IPS-20b (cell line): ENCODE data around the gene CTH.

ENCODE experiments used
- H3K27ac ChIP-seq: one replicate; pipeline ENCODE4 v1.5.1; 2013; ENCODE audit warnings: low read length
- H3K27me3 ChIP-seq: 2 replicates; pipeline ENCODE4 v1.6.1; 2013; ENCODE audit warnings: mild to moderate bottlenecking, low read length, inconsistent platforms; ENCODE audit not compliant: insufficient read depth
- H3K36me3 ChIP-seq: 2 replicates; pipeline ENCODE4 v1.6.1; 2013; ENCODE audit warnings: low read depth, mild to moderate bottlenecking, inconsistent platforms, low read length, moderate library complexity; ENCODE audit not compliant: insufficient read depth
- H3K4me1 ChIP-seq: 2 replicates; pipeline ENCODE4 v1.6.1; 2013; ENCODE audit warnings: mild to moderate bottlenecking, control low read depth, inconsistent platforms, low read length, moderate library complexity; ENCODE audit not compliant: insufficient read depth
- H3K4me3 ChIP-seq: 2 replicates; pipeline ENCODE4 v1.5.1; 2013; ENCODE audit warnings: mild to moderate bottlenecking, low read length, inconsistent platforms
- H3K9ac ChIP-seq: 2 replicates; pipeline ENCODE4 v1.6.1; 2013; ENCODE audit warnings: low read depth, mild to moderate bottlenecking, inconsistent platforms, low read length, moderate library complexity
- H3K9me3 ChIP-seq: 2 replicates; pipeline ENCODE4 v1.6.1; 2013; ENCODE audit warnings: mild to moderate bottlenecking, low read depth, low read length, inconsistent platforms; ENCODE audit not compliant: insufficient read depth

Gene CTH

GRCh38 chr1:70384542-70384941, 26.5 kb upstream of the CTH start:
- no peak overlapping the region for H3K4me3 ChIP-seq
- H3K9me3 ChIP-seq: no peaks in the 10 kb centered on the region
- H3K27me3 ChIP-seq: no peaks in the 10 kb centered on the region
- H3K27ac ChIP-seq: no peak overlapping the region
- no peaks in the 10 kb centered on the region for H3K4me1 ChIP-seq
- no peaks in the 10 kb centered on the region for H3K36me3 ChIP-seq
- H3K9ac ChIP-seq: no peak overlapping the region

GRCh38 chr1:70385477-70385876, 25.6 kb upstream of the CTH start:
- Histone ChIP-seq H3K36me3 (no peaks in the 10 kb centered on the region), H3K4me1 (no peaks in the 10 kb centered on the region), H3K4me3 (no peak overlapping the region), H3K27me3 (no peaks in the 10 kb centered on the region), H3K27ac (no peak overlapping the region), H3K9me3 (no peaks in the 10 kb centered on the region), H3K9ac (no peak overlapping the region)

- Histone ChIP-seq H3K27ac (no peak overlapping the region), H3K36me3 (no peaks in the 10 kb centered on the region), H3K4me1 (no peaks in the 10 kb centered on the region), H3K4me3 (no peak overlapping the region), H3K27me3 (no peaks in the 10 kb centered on the region), H3K9ac (no peak overlapping the region), H3K9me3 (no peaks in the 10 kb centered on the region)
These were observed 24.9 kb upstream of the CTH start for GRCh38 chr1:70386121-70386520.

GRCh38 chr1:70387507-70387906, 23.6 kb upstream of the CTH start:
- no peak overlapping the region for H3K9ac ChIP-seq
- H3K4me3 ChIP-seq: no peak overlapping the region
- no peaks in the 10 kb centered on the region for H3K9me3 ChIP-seq
- no peaks in the 10 kb centered on the region for H3K4me1 ChIP-seq
- no peaks in the 10 kb centered on the region for H3K27me3 ChIP-seq
- H3K27ac ChIP-seq: no peak overlapping the region
- no peaks in the 10 kb centered on the region for H3K36me3 ChIP-seq

- Histone ChIP-seq H3K27me3 (no peaks in the 10 kb centered on the region), H3K36me3 (no peaks in the 10 kb centered on the region), H3K9ac (no peak overlapping the region), H3K4me1 (no peaks in the 10 kb centered on the region), H3K9me3 (no peaks in the 10 kb centered on the region), H3K27ac (no peak overlapping the region), H3K4me3 (no peak overlapping the region)
These were observed 18.4 kb upstream of the CTH start for GRCh38 chr1:70392626-70393025.

- Histone ChIP-seq H3K36me3 (no peaks in the 10 kb centered on the region), H3K27ac (no peak overlapping the region), H3K9me3 (no peaks in the 10 kb centered on the region), H3K9ac (no peak overlapping the region), H3K4me1 (no peaks in the 10 kb centered on the region), H3K4me3 (no peak overlapping the region), H3K27me3 (no peaks in the 10 kb centered on the region)
These were observed 14.5 kb upstream of the CTH start for GRCh38 chr1:70396607-70397006.

- H3K27ac ChIP-seq: no peak overlapping the region
- H3K4me3 ChIP-seq: no peak overlapping the region
- H3K36me3 ChIP-seq: no peaks in the 10 kb centered on the region
- no peaks in the 10 kb centered on the region for H3K27me3 ChIP-seq
- H3K4me1 ChIP-seq: no peaks in the 10 kb centered on the region
- no peaks in the 10 kb centered on the region for H3K9me3 ChIP-seq
- H3K9ac ChIP-seq: no peak overlapping the region
These were observed 14.1 kb upstream of the CTH start for GRCh38 chr1:70397013-70397412.

- Histone ChIP-seq H3K9ac (no peak overlapping the region), H3K27me3 (no peaks in the 10 kb centered on the region), H3K9me3 (no peaks in the 10 kb centered on the region), H3K4me3 (no peak overlapping the region), H3K36me3 (no peaks in the 10 kb centered on the region), H3K27ac (no peak overlapping the region), H3K4me1 (no peaks in the 10 kb centered on the region; the same call in 1 of the 2 replicates)
These were observed 10.7 kb upstream of the CTH start for GRCh38 chr1:70400335-70400734.

- H3K27me3 ChIP-seq: no peaks in the 10 kb centered on the region
- no peaks in the 10 kb centered on the region for H3K9me3 ChIP-seq
- H3K9ac ChIP-seq: no peak overlapping the region
- no peaks in the 10 kb centered on the region; the same call in 1 of the 2 replicates for H3K4me1 ChIP-seq
- H3K36me3 ChIP-seq: no peaks in the 10 kb centered on the region
- H3K4me3 ChIP-seq: no peak overlapping the region
- H3K27ac ChIP-seq: no peak overlapping the region
These were observed 9.1 kb upstream of the CTH start for GRCh38 chr1:70401974-70402373.

- Histone ChIP-seq H3K27ac (no peak overlapping the region), H3K9me3 (no peaks in the 10 kb centered on the region), H3K27me3 (no peaks in the 10 kb centered on the region), H3K9ac (no peak overlapping the region), H3K36me3 (no peaks in the 10 kb centered on the region), H3K4me1 (no peaks in the 10 kb centered on the region; the same call in 1 of the 2 replicates), H3K4me3 (no peak overlapping the region)
These were observed 7.3 kb upstream of the CTH start for GRCh38 chr1:70403759-70404158.

GRCh38 chr1:70405780-70406416, 5.2 kb upstream of the CTH start:
- no peak overlapping the region for H3K9ac ChIP-seq
- no peak overlapping the region for H3K4me3 ChIP-seq
- H3K36me3 ChIP-seq: no peaks in the 10 kb centered on the region
- no peaks in the 10 kb centered on the region for H3K27me3 ChIP-seq
- H3K9me3 ChIP-seq: no peaks in the 10 kb centered on the region
- no peak overlapping the region for H3K27ac ChIP-seq
- H3K4me1 ChIP-seq: no peaks in the 10 kb centered on the region; the same call in 1 of the 2 replicates

- H3K4me3 ChIP-seq: no peak overlapping the region
- H3K9me3 ChIP-seq: no peaks in the 10 kb centered on the region
- H3K36me3 ChIP-seq: no peaks in the 10 kb centered on the region
- no peak overlapping the region; the same call in 1 of the 2 replicates for H3K9ac ChIP-seq
- no peak overlapping the region for H3K27ac ChIP-seq
- no peaks in the 10 kb centered on the region for H3K4me1 ChIP-seq
- H3K27me3 ChIP-seq: no peaks in the 10 kb centered on the region
These were observed 1.9 kb upstream of the CTH start for GRCh38 chr1:70409136-70409535.
